HG03039 (cell line): ENCODE measurements around the gene LPGAT1.

ENCODE experiments used
- ATAC-seq: cut with Tn5 transposase; IDR thresholded peaks from one replicate; pipeline ENCODE4 v1.9.1; 2021; ENCODE audit warnings: mild to moderate bottlenecking, moderate library complexity; ENCODE audit not compliant: unreplicated experiment

LPGAT1 gene

GRCh38 chr1:211764701-211765100 lies 65.9 kb downstream of the LPGAT1 start:
- ATAC-seq, result no peak

- ATAC-seq, result no peak
Measured at GRCh38 chr1:211762206-211762605, 68.4 kb downstream of the LPGAT1 start.

- ATAC-seq, result no peak
Measured at GRCh38 chr1:211761400-211761799, 69.2 kb downstream of the LPGAT1 start.

GRCh38 chr1:211756471-211757020 lies 74.0 kb downstream of the LPGAT1 start:
- ATAC-seq, result no peak

- ATAC-seq, result no peak
Measured at GRCh38 chr1:211753649-211754251, 76.8 kb downstream of the LPGAT1 start.

- no peak for ATAC-seq
Measured at GRCh38 chr1:211752951-211753486, 77.5 kb downstream of the LPGAT1 start.

GRCh38 chr1:211752317-211752716 lies 78.2 kb downstream of the LPGAT1 start:
- no peak for ATAC-seq

GRCh38 chr1:211751438-211751837 lies 79.1 kb downstream of the LPGAT1 start:
- ATAC-seq, result no peak

- no peak for ATAC-seq
Measured at GRCh38 chr1:211750599-211750998, 80.0 kb downstream of the LPGAT1 start.

- ATAC-seq, result no peak
Measured at GRCh38 chr1:211749251-211749650, 81.3 kb downstream of the LPGAT1 start.

- ATAC-seq, result no peak
Measured at GRCh38 chr1:211748810-211749209, 81.8 kb downstream of the LPGAT1 start.

GRCh38 chr1:211742889-211743529 lies 87.6 kb downstream of the LPGAT1 start:
- no peak for ATAC-seq

GRCh38 chr1:211742272-211742671 lies 88.3 kb downstream of the LPGAT1 start:
- no peak for ATAC-seq

- ATAC-seq, result no peak
Measured at GRCh38 chr1:211741788-211742187, 88.8 kb downstream of the LPGAT1 start.

- no peak for ATAC-seq
Measured at GRCh38 chr1:211741116-211741515, 89.4 kb downstream of the LPGAT1 start.

- no peak for ATAC-seq
Measured at GRCh38 chr1:211739671-211740411, 90.7 kb downstream of the LPGAT1 start.

- no peak for ATAC-seq
Measured at GRCh38 chr1:211738691-211739301, 91.8 kb downstream of the LPGAT1 start.

- no peak for ATAC-seq
Measured at GRCh38 chr1:211738096-211738690, 92.4 kb downstream of the LPGAT1 start.

- ATAC-seq, result no peak
Measured at GRCh38 chr1:211737115-211738035, 93.2 kb downstream of the LPGAT1 start.
